Activated CD4-positive, alpha-beta T cell treated with anti-CD3 and anti-CD28 coated beads, Interleukin-2, amount 50 U/mL, for 4 hours (primary cell): ENCODE measurements around the gene CDH4.

Experiments used
- DNase-seq, 2 experiments: peaks; one replicate each; pipeline ENCODE4 v3.0.0-alpha.2; 2020

Gene CDH4

GRCh38 chr20:61596687-61597330, 344.7 kb downstream of the CDH4 start:
- no peak for DNase-seq

- DNase-seq: no peak
These were observed 345.9 kb downstream of the CDH4 start for GRCh38 chr20:61597996-61598395.

GRCh38 chr20:61598586-61598985, 346.5 kb downstream of the CDH4 start:
- no peak for DNase-seq

- DNase-seq: no peak
These were observed 347.0 kb downstream of the CDH4 start for GRCh38 chr20:61599061-61599531.

- DNase-seq: no peak
These were observed 347.5 kb downstream of the CDH4 start for GRCh38 chr20:61599541-61599992.

GRCh38 chr20:61600016-61600415, 348.0 kb downstream of the CDH4 start:
- no peak for DNase-seq

- no peak for DNase-seq
These were observed 349.3 kb downstream of the CDH4 start for GRCh38 chr20:61601361-61601760.

- no peak for DNase-seq
These were observed 349.8 kb downstream of the CDH4 start for GRCh38 chr20:61601853-61602252.

- no peak for DNase-seq
These were observed 351.7 kb downstream of the CDH4 start for GRCh38 chr20:61603715-61604114.

GRCh38 chr20:61604549-61604948, 352.5 kb downstream of the CDH4 start:
- no peak for DNase-seq

GRCh38 chr20:61605283-61605682, 353.2 kb downstream of the CDH4 start:
- DNase-seq: no peak

- DNase-seq: no peak
These were observed 353.9 kb downstream of the CDH4 start for GRCh38 chr20:61605862-61606557.

GRCh38 chr20:61608275-61609085, 356.4 kb downstream of the CDH4 start:
- DNase-seq: no peak

GRCh38 chr20:61609461-61609860, 357.4 kb downstream of the CDH4 start:
- no peak for DNase-seq

- no peak for DNase-seq
These were observed 359.5 kb downstream of the CDH4 start for GRCh38 chr20:61611401-61612180.

GRCh38 chr20:61613917-61614705, 362.1 kb downstream of the CDH4 start:
- DNase-seq: no peak

GRCh38 chr20:61614706-61615100, 362.6 kb downstream of the CDH4 start:
- no peak for DNase-seq

- DNase-seq: no peak
These were observed 363.7 kb downstream of the CDH4 start for GRCh38 chr20:61615806-61616205.

- no peak for DNase-seq
These were observed 367.7 kb downstream of the CDH4 start for GRCh38 chr20:61619751-61620150.

- no peak for DNase-seq
These were observed 368.1 kb downstream of the CDH4 start for GRCh38 chr20:61620174-61620573.

GRCh38 chr20:61621035-61621730, 369.1 kb downstream of the CDH4 start:
- DNase-seq: no peak
